ENCODE measurements around the gene ASPSCR1. TPM values are rescaled to one million over a fixed set of nuclear protein-coding genes. Genes with fewer than 3 reads are reported as not detected.

The ASPSCR1 gene
- total RNA-seq, 1 donor from 2014 or later = 30.4 TPM

DNA sequence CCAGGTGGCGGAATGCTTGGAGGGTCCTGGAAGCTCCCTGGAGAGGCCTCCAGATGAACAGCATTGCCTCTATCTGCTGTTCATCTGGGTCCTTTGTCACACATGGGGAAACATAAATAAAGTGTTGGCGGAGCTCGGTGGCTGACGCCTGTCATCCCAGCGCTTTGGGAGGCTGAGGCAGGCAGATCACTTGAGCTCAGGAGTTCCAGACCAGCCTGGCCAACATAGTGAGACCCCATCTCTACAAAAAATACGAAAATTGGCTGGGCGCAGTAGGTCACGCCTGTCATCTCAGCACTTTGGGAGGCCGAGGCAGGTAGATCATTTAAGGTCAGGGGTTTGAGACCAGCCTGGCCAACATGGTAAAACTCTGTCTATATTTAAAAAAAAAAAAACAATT lies 32.6 kb upstream of the ASPSCR1 start:
- Mint-ChIP-seq H3K27me3 (ENCODE audit: low read depth) (no peaks in the 10 kb centered on the region), H3K27ac (ENCODE audit: unreplicated experiment) (no peak overlapping the region), H3K36me3 (ENCODE audit: low read depth) (no peaks in the 10 kb centered on the region), H3K4me1 (ENCODE audit: low read depth) (peaks cover 3% of the 10 kb centered on the region), H3K9me3 (ENCODE audit: low read depth) (no peaks in the 10 kb centered on the region), H3K4me3 (ENCODE audit: unreplicated experiment) (no peak overlapping the region)
- TF ChIP-seq, protein P1, sequence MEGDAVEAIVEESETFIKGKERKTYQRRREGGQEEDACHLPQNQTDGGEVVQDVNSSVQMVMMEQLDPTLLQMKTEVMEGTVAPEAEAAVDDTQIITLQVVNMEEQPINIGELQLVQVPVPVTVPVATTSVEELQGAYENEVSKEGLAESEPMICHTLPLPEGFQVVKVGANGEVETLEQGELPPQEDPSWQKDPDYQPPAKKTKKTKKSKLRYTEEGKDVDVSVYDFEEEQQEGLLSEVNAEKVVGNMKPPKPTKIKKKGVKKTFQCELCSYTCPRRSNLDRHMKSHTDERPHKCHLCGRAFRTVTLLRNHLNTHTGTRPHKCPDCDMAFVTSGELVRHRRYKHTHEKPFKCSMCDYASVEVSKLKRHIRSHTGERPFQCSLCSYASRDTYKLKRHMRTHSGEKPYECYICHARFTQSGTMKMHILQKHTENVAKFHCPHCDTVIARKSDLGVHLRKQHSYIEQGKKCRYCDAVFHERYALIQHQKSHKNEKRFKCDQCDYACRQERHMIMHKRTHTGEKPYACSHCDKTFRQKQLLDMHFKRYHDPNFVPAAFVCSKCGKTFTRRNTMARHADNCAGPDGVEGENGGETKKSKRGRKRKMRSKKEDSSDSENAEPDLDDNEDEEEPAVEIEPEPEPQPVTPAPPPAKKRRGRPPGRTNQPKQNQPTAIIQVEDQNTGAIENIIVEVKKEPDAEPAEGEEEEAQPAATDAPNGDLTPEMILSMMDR (IDR thresholded peaks at IDR 0.05) = no peak
- no peak for DNase-seq (ENCODE audit: low spot score)

DNA sequence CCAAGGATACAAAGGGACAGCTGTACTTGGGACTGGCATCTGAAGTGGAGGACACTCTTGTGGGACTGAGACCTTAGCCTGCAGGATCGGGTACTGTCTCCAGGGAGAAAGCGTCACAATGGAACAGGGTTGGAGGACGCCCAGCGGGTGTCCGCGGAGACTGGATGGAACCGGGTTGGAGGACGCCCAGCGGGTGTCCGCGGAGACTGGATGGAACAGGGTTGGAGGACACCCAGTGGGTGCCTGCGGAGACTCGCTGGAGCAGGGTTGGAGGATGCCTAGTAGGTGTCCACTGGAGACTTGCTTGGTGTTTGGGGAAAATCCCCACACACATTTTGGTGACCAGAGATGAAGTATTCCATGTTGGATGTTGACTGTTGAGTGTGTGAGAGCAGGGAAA lies 30.2 kb upstream of the ASPSCR1 start, which contains the start of gene MYADML2:
TSS of gene MYADML2 (minus strand) at position 45 of the 400 bp plus-strand sequence. CDS start 5,492 bp downstream, outside the sequence.
- TF ChIP-seq, protein P1 (IDR thresholded peaks at IDR 0.05) = no peak
- Mint-ChIP-seq H3K4me1 (ENCODE audit: low read depth) (no peaks in the 10 kb centered on the region), H3K27me3 (ENCODE audit: low read depth) (peaks cover 3% of the 10 kb centered on the region), H3K36me3 (ENCODE audit: low read depth) (no peaks in the 10 kb centered on the region), H3K9me3 (ENCODE audit: low read depth) (no peaks in the 10 kb centered on the region), H3K4me3 (ENCODE audit: unreplicated experiment) (no peak within 1 kb of the TSS), H3K27ac (ENCODE audit: unreplicated experiment) (no peak within 1 kb of the TSS)
- no peak for DNase-seq (ENCODE audit: low spot score)

DNA sequence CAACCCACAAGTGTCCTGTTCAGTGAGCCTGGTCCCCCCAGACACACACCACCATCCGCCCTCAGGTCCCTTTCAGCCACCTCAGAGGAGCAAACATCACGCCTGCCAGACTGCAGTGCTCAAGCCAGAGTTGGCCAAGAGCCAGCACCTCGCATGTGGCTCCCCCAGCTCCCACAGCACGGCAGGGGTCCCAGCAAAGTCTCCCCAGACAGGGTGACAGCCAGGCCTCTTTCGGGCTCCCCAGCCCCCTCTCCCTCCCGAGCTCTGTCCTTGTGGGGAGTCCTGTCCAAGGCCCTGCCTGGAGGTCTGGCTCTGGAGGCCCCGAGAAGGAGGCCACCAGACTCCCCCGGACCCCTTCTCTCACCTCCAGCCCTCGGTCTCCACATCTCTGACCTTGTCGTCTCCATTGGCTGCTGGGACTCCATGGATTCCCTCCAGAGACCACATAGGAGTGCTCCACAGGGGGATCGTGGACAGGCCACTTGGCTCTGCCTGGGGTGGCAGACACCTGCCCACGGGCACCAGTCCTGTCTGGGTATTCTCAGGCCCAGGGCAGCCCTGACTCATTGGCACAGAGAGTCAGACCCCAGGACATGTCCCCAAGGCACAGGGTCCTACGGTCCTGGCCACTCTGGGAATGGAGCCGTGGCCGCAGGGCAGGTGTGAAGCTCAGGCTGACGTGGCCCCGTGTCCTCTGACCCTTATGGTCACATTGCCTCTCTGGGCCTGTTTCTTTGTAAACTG lies 28.6 kb upstream of the ASPSCR1 start:
- Mint-ChIP-seq H3K9me3 (ENCODE audit: low read depth) (no peaks in the 10 kb centered on the region), H3K27me3 (ENCODE audit: low read depth) (peaks cover 3% of the 10 kb centered on the region), H3K4me1 (ENCODE audit: low read depth) (no peaks in the 10 kb centered on the region), H3K27ac (ENCODE audit: unreplicated experiment) (no peak overlapping the region), H3K36me3 (ENCODE audit: low read depth) (no peaks in the 10 kb centered on the region), H3K4me3 (ENCODE audit: unreplicated experiment) (no peak overlapping the region)
- no peak for DNase-seq (ENCODE audit: low spot score)
- TF ChIP-seq, protein P1 (IDR thresholded peaks at IDR 0.05) = no peak

DNA sequence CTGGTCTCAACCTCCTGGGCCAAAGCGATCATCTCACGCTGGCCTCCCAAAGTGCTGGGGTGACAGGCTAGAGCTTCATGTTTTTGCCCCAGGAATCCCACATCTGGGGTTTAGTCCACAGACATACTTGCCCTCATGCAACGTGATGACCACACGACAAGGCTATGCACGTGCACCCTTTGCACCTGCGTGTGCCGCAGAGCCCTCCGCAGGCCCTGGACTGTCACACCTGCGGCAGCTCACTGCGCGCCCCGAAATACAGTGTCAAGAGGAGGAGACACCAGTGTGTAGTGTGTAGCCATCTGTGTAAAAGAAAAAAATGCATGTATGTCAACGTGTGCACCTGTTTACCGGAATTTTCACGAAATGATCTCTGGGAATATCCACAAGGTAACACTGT lies 26.9 kb upstream of the ASPSCR1 start:
- H3K36me3 Mint-ChIP-seq (ENCODE audit: low read depth) = no peaks in the 10 kb centered on the region
- peaks cover 3% of the 10 kb centered on the region for H3K27me3 Mint-ChIP-seq (ENCODE audit: low read depth)
- H3K9me3 Mint-ChIP-seq (ENCODE audit: low read depth) = no peaks in the 10 kb centered on the region

DNA sequence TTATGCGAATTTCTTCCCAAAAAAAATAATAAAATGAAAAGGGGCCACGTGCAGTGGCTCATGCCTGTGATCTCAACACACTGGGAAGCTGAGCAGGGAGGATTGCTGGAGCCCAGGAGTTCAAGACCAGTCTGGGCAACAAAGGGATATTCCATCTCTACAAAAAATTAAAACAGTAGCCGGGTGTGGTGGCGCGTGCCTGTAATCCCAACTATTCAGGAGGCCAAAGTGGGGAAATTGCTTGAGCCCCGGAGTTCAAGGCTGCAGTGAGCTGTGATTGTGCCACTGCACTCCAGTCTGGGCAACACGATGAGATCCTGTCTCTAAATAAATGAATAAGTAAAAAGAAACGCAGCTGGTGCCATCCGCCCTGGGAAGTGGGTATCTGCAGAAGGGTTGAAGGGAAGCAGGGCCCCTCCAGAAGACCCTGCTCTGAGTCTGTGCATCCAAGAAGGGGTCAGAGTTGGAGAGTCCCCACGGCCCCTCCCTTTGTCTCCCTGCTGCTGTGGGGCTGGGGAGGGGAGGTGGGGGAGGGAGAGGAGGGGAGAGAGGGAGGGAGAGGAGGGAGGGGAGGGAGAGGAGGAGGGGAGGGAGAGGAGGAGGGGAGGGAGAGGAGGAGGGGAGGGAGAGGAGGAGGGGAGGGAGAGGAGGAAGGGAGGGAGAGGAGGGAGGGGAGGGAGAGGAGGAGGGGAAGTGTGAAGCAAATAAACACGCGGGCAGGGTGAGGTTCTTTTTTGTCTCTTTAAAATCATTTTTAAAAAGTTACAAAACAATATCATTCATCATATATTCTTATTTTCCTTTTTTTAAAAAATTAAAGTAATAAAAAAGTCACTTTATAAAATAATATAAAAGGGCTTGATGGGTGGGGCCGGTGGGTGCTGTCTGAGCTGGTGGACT lies 25.4 kb upstream of the ASPSCR1 start:
- TF ChIP-seq, protein P1 (IDR thresholded peaks at IDR 0.05) = no peak
- no peak for DNase-seq (ENCODE audit: low spot score)
- Mint-ChIP-seq H3K4me3 (ENCODE audit: unreplicated experiment) (no peak overlapping the region), H3K9me3 (ENCODE audit: low read depth) (no peaks in the 10 kb centered on the region), H3K36me3 (ENCODE audit: low read depth) (no peaks in the 10 kb centered on the region), H3K27ac (ENCODE audit: unreplicated experiment) (no peak overlapping the region), H3K27me3 (ENCODE audit: low read depth) (peaks cover 3% of the 10 kb centered on the region), H3K4me1 (ENCODE audit: low read depth) (no peaks in the 10 kb centered on the region)

More for the DNA sequence above, 26.9 kb upstream of the ASPSCR1 start:
- TF ChIP-seq, protein P1 (IDR thresholded peaks at IDR 0.05) = no peak
- DNase-seq (ENCODE audit: low spot score) = no peak
- no peak overlapping the region for H3K27ac Mint-ChIP-seq (ENCODE audit: unreplicated experiment)
- no peak overlapping the region for H3K4me3 Mint-ChIP-seq (ENCODE audit: unreplicated experiment)
- no peaks in the 10 kb centered on the region for H3K4me1 Mint-ChIP-seq (ENCODE audit: low read depth)

All from chondrocyte (in vitro differentiated cells).